Lower leg skin (tissue), 4 donors: Measurements from ENCODE around the gene PRKCZ. TPM values are rescaled to one million over a fixed set of nuclear protein-coding genes. Genes with fewer than 3 reads are reported as not detected.
"Not testable (repeated sequence)": the region's sequence is repeated elsewhere in the genome, so short reads cannot be mapped to it uniquely, and the experiment has no call there.

Experiments used
- DNase-seq, 2 donors: peaks; one replicate each; pipeline ENCODE4 v3.0.0-alpha.2; 2019; ENCODE audit warnings: low spot score in 2 of 2
- H3K4me3 ChIP-seq: fragments of 200-600 bp; sonication (generic); 2 replicates; pipeline ENCODE4 v1.5.1; 2017; ENCODE audit warnings: mild to moderate bottlenecking, low read depth; ENCODE audit not compliant: poor library complexity, severe bottlenecking
- POLR2A ChIP-seq, 2 donors: fragments of 450-650 bp; IDR thresholded peaks; one replicate each; pipeline ENCODE4 v1.6.1; 2016 to 2017; ENCODE audit warnings: antibody characterized with exemption in 2 of 2, mild to moderate bottlenecking in 1 of 2, moderate library complexity in 1 of 2
- WGBS, 2 donors: methylation state at CpG; one replicate each; pipeline ENCODE4 v1.1.5; 2018; 5-methylcytosine and 5-hydroxymethylcytosine counted together
- intact Hi-C: fragments of 100-400 bp; cut with DNase I; formaldehyde crosslinking; loops from one replicate; pipeline ENCODE4 v1.15.0; 2023; ENCODE audit warnings: low total_unique reads
- total RNA-seq, 4 donors: library from RNA; depleted of rRNA; stranded (reverse); fragments of >200 nt; gene quantifications; one replicate each; pipeline ENCODE4 v1.1.0, GENCODE V29; 2016
- TF ChIP-seq, protein P1 (sequence below), 3 donors: fragments of 450-650 bp; IDR thresholded peaks; one replicate each; pipeline ENCODE4 v1.5.1; 2016; ENCODE audit warnings: antibody characterized with exemption in 3 of 3, mild to moderate bottlenecking in 3 of 3, moderate library complexity in 2 of 3

The PRKCZ gene
- total RNA-seq, 4 donors from 2014 or later = 25.9 to 32.2 (median 26.8) TPM

DNA sequence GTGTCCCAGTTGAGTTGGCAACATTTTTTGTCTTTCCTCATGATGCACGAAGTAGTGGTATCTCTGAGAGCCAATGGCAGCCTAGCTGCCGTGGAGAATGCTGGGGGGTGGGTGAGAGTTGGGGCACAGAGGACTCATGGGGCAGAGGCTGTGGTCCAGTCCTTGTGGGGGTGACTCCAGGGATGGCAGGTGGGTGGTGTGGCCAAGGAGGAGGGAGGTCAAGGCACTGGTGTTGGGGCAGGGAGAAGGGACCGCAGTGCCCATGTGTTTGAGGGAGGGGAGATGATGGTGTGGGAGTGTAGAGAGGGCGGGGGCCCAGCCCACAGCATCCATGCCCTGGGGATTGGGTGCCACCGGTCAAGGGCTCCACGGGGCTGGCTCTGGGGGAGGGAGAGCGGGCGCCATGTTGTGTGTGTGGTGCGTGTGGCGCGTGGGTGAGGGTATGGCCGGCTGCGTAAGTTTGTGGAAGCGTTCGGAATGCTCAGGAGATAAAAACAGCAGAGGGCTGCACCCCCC, 63.5 kb downstream of the PRKCZ start:
- no peak for DNase-seq
- H3K4me3 ChIP-seq = no peak overlapping the region
- 93 to 96% methylated on average over 15 of the region's 15 CpGs for WGBS, 2 donors
- TF ChIP-seq, protein P1, sequence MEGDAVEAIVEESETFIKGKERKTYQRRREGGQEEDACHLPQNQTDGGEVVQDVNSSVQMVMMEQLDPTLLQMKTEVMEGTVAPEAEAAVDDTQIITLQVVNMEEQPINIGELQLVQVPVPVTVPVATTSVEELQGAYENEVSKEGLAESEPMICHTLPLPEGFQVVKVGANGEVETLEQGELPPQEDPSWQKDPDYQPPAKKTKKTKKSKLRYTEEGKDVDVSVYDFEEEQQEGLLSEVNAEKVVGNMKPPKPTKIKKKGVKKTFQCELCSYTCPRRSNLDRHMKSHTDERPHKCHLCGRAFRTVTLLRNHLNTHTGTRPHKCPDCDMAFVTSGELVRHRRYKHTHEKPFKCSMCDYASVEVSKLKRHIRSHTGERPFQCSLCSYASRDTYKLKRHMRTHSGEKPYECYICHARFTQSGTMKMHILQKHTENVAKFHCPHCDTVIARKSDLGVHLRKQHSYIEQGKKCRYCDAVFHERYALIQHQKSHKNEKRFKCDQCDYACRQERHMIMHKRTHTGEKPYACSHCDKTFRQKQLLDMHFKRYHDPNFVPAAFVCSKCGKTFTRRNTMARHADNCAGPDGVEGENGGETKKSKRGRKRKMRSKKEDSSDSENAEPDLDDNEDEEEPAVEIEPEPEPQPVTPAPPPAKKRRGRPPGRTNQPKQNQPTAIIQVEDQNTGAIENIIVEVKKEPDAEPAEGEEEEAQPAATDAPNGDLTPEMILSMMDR (IDR thresholded peaks at IDR 0.05) = no peak
- no peak for TF ChIP-seq POLR2A (IDR thresholded peaks at IDR 0.05)
- intact Hi-C loops = no loop called here

DNA sequence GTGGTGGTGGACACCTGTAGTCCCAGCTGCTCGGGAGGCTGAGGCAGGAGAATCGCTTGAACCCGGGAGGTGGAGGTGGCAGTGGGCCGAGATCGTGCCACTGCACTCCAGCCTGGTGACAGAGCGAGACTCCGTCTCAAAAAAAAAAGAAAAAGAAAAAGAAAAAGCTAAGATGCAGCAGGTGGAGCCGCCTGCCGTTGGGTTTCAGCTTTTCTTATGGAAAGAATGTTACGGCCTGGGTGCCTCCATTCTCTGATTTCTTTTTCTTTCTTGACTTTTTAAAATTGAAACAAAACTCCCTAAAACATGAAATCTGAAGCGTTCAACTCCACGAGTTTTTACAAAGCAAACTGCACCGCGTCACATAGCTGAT, 64.4 kb downstream of the PRKCZ start:
- 90% methylated on average over 14 of the region's 14 CpGs for WGBS, 2 donors
- intact Hi-C loops, DNase-seq, H3K4me3 ChIP-seq: not testable (repeated sequence)

GRCh38 chr1:2115008-2115641, 64.9 kb downstream of the PRKCZ start:
- DNase-seq = no peak
- no peak for TF ChIP-seq POLR2A (IDR thresholded peaks at IDR 0.05)
- TF ChIP-seq, protein P1 (IDR thresholded peaks at IDR 0.05) = no peak
- intact Hi-C loops = no loop called here
- H3K4me3 ChIP-seq = no peak overlapping the region
- 79 to 85% methylated on average over 33 of the region's 33 CpGs for WGBS, 2 donors

DNA sequence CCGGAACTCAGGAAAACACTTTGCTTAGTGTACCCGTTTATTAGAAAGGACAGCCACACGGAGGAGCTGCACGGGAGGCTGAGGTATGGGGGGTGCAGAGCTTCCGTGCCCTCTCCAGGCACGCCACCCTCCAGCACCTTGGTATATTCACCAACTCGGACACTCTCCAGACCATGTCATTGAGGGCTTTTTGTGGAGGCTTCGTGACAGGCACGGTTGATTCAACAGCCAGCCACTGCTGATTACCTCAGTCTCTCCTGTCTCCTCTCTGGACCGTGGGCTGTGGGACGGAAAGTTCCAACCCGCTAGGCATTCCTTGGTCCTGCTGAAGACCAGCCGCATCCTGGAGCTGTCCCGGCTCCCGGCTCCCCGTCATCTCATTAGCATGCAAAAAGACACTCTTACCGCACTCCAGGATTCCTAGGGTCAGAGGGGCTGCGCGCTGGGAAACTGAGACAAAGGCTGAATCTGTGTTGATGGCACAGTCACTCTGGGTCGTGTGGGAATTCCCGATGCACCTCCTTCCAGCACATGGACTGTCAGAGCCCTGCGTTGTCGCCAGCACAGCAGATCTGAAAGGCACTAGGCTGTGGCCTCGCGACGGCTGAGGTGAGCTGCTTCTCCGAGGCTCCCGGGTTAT, 65.6 kb downstream of the PRKCZ start:
- H3K4me3 ChIP-seq = no peak overlapping the region
- intact Hi-C loops = no loop called here
- WGBS, 2 donors = 60 to 71% methylated on average over 26 to 28 of the region's 28 CpGs
- TF ChIP-seq POLR2A (IDR thresholded peaks at IDR 0.05) = no peak
- TF ChIP-seq, protein P1 (IDR thresholded peaks at IDR 0.05) = no peak
- no peak for DNase-seq

GRCh38 chr1:2119886-2120285, 69.7 kb downstream of the PRKCZ start:
- WGBS, 2 donors = 93 to 96% methylated on average over 5 of the region's 5 CpGs
- TF ChIP-seq POLR2A (IDR thresholded peaks at IDR 0.05) = no peak
- TF ChIP-seq, protein P1 (IDR thresholded peaks at IDR 0.05) = no peak
- intact Hi-C loops = no loop called here
- DNase-seq = no peak
- H3K4me3 ChIP-seq = no peak overlapping the region

DNA sequence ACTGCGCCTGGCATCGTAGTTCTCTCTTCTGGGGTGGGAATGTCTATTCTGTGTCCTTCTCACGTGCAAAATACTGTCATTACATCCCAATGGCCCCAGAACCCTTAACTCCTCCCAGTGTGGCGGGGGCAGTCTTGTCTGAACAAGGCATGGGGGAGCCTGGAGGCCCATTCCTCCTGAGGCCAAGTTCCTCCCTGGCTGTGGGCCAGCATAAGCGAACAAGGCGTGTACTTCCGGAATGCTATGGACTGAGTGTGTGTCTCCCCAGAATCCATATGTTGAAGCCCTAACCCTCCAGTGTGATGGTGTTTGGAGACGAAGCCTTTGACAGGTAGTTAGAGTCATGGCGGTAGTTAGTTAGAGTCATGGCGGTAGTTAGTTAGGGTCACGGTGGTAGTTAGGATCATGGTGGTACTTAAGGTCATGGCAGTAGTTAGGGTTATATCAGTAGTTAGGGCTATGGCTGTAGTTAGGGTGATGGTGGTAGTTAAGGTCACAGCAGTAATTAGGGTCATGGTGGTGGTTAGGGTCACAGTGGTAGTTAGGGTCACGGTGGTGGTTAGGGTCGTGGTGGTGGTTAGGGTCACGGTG, 71.0 kb downstream of the PRKCZ start:
- no peak overlapping the region for H3K4me3 ChIP-seq
- TF ChIP-seq, protein P1 (IDR thresholded peaks at IDR 0.05) = no peak
- no peak for TF ChIP-seq POLR2A (IDR thresholded peaks at IDR 0.05)
- intact Hi-C loops = no loop called here
- no peak for DNase-seq
- 86 to 89% methylated on average over 14 of the region's 14 CpGs for WGBS, 2 donors

GRCh38 chr1:2121794-2122193, 71.6 kb downstream of the PRKCZ start:
- DNase-seq, H3K4me3 ChIP-seq, intact Hi-C loops: not testable (repeated sequence)
- WGBS, 2 donors = 89 to 91% methylated on average over 20 to 23 of the region's 23 CpGs
